Right atrium auricular region (tissue), 2 donors: ENCODE data around the gene RASAL2. TPM values are rescaled to one million over a fixed set of nuclear protein-coding genes. Genes with fewer than 3 reads are reported as not detected.

ENCODE experiments used
- DNase-seq: peaks from one replicate; pipeline ENCODE4 v3.0.0-alpha.2; 2019; ENCODE audit warnings: low spot score
- H3K27ac ChIP-seq, 2 donors: fragments of 200-600 bp; sonication (generic); 1 replicate in 1 of 2; 2 replicates in 1 of 2; pipeline ENCODE4 v1.5.1; 2016 to 2019
- H3K27me3 ChIP-seq, 2 donors: fragments of 200-600 bp; sonication (generic); one replicate each; pipeline versions ENCODE4 v1.5.1 to v1.6.0; 2017 to 2019
- H3K36me3 ChIP-seq: fragments of 200-600 bp; sonication (generic); one replicate; pipeline ENCODE4 v1.5.1; 2016
- H3K4me1 ChIP-seq, 2 donors: fragments of 200-600 bp; sonication (generic); one replicate each; pipeline versions ENCODE4 v1.5.1 to v1.6.0; 2017 to 2019
- H3K4me3 ChIP-seq, 2 donors: fragments of 200-600 bp; sonication (generic); 1 replicate in 1 of 2; 2 replicates in 1 of 2; pipeline ENCODE4 v1.5.1; 2017 to 2019; ENCODE audit warnings: mild to moderate bottlenecking in 1 of 2, moderate library complexity in 1 of 2
- H3K9me3 ChIP-seq, 2 donors: fragments of 200-600 bp; sonication (generic); one replicate each; pipeline ENCODE4 v1.5.1; 2019
- total RNA-seq, 2 donors: library from RNA; depleted of rRNA; stranded (reverse); fragments of >200 nt; gene quantifications; one replicate each; pipeline ENCODE4 v1.1.0, GENCODE V29; 2016
- TF ChIP-seq, protein P1 (sequence below), 2 donors: fragments of 200-600 bp; sonication (generic); IDR thresholded peaks; one replicate each; pipeline ENCODE4 v1.5.1; 2019; ENCODE audit warnings: antibody characterized with exemption in 2 of 2

RASAL2 gene
- total RNA-seq, 2 donors from 2014 or later, result 34.1 to 44.7 TPM

DNA sequence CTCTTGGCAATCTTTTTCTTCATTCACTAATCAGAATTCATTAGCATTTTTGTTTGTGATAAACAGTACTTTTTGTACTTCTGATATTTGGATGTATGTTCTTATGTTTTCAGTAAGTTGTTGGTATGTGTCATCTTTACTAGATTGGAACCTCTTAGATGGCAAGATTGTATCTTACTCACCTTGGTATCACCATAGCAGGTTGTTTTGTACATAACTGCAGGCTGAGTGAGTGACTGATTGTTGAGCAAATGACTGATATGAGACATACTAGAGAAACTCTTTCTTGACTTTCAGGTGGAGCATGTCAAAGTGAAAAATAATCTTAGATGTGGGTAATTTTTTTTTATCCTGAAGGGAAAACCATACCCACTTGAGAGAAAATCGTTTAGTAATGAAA, 229.2 kb downstream of the RASAL2 start:
- DNase-seq, result no peak
- H3K4me3 ChIP-seq, result no peak overlapping the region
- H3K27me3 ChIP-seq, result no peaks in the 10 kb centered on the region
- TF ChIP-seq, protein P1, sequence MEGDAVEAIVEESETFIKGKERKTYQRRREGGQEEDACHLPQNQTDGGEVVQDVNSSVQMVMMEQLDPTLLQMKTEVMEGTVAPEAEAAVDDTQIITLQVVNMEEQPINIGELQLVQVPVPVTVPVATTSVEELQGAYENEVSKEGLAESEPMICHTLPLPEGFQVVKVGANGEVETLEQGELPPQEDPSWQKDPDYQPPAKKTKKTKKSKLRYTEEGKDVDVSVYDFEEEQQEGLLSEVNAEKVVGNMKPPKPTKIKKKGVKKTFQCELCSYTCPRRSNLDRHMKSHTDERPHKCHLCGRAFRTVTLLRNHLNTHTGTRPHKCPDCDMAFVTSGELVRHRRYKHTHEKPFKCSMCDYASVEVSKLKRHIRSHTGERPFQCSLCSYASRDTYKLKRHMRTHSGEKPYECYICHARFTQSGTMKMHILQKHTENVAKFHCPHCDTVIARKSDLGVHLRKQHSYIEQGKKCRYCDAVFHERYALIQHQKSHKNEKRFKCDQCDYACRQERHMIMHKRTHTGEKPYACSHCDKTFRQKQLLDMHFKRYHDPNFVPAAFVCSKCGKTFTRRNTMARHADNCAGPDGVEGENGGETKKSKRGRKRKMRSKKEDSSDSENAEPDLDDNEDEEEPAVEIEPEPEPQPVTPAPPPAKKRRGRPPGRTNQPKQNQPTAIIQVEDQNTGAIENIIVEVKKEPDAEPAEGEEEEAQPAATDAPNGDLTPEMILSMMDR (IDR thresholded peaks at IDR 0.05), result no peak
- no peaks in the 10 kb centered on the region for H3K9me3 ChIP-seq
- H3K4me1 ChIP-seq, result no peaks in the 10 kb centered on the region
- no peaks in the 10 kb centered on the region for H3K36me3 ChIP-seq
- H3K27ac ChIP-seq, result no peak overlapping the region

- no peaks in the 10 kb centered on the region for H3K9me3 ChIP-seq
These were observed 230.1 kb downstream of the RASAL2 start for GRCh38 chr1:178324003-178324402.

GRCh38 chr1:178328728-178329127, 234.8 kb downstream of the RASAL2 start:
- Histone ChIP-seq H3K9me3 (no peaks in the 10 kb centered on the region), H3K27ac (no peak overlapping the region)
- TF ChIP-seq, protein P1 (IDR thresholded peaks at IDR 0.05), result no peak

More at GRCh38 chr1:178324003-178324402, 230.1 kb downstream of the RASAL2 start:
- Histone ChIP-seq H3K36me3 (no peaks in the 10 kb centered on the region), H3K4me3 (no peak overlapping the region), H3K27me3 (no peaks in the 10 kb centered on the region), H3K27ac (no peak overlapping the region), H3K4me1 (peaks cover 0 to 5% of the 10 kb centered on the region in 2 donors)
- TF ChIP-seq, protein P1 (IDR thresholded peaks at IDR 0.05), result no peak
- no peak for DNase-seq

GRCh38 chr1:178330153-178330552, 236.2 kb downstream of the RASAL2 start:
- DNase-seq, result no peak
- Histone ChIP-seq H3K36me3 (no peaks in the 10 kb centered on the region), H3K4me3 (no peak overlapping the region), H3K9me3 (no peaks in the 10 kb centered on the region), H3K27me3 (no peaks in the 10 kb centered on the region), H3K27ac (no peak overlapping the region), H3K4me1 (peaks cover 0 to 7% of the 10 kb centered on the region in 2 donors)
- TF ChIP-seq, protein P1 (IDR thresholded peaks at IDR 0.05), result no peak

More at GRCh38 chr1:178328728-178329127, 234.8 kb downstream of the RASAL2 start:
- no peak overlapping the region for H3K4me3 ChIP-seq
- DNase-seq, result no peak
- H3K36me3 ChIP-seq, result no peaks in the 10 kb centered on the region
- no peaks in the 10 kb centered on the region for H3K27me3 ChIP-seq
- peaks cover 0 to 7% of the 10 kb centered on the region in 2 donors for H3K4me1 ChIP-seq

GRCh38 chr1:178330848-178331497, 237.1 kb downstream of the RASAL2 start:
- H3K4me1 ChIP-seq, result peaks cover 0 to 7% of the 10 kb centered on the region in 2 donors
- no peak for DNase-seq
- H3K4me3 ChIP-seq, result no peak overlapping the region
- H3K9me3 ChIP-seq, result no peaks in the 10 kb centered on the region
- no peak overlapping the region for H3K27ac ChIP-seq
- no peaks in the 10 kb centered on the region for H3K36me3 ChIP-seq
- H3K27me3 ChIP-seq, result no peaks in the 10 kb centered on the region
- TF ChIP-seq, protein P1 (IDR thresholded peaks at IDR 0.05), result no peak

DNA sequence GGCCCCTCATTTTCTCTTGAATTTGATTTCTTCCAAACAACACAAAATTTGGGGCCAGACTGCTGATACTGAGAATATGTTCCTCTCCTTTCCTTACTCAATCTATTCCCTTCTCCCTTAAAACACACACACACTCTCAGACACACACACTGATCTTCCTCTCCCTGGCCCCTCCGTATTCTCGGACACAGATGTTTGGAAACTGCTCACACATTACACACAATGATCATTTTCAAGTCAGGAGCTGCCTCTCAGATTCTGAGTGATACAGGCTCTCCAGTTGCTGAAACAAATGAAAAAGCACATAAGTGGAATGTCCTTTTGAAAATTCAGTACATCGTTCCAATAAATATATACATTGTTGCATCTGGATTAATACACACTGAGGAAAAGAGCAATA, 241.5 kb downstream of the RASAL2 start:
- Histone ChIP-seq H3K4me1 (peaks cover 0 to 17% of the 10 kb centered on the region in 2 donors), H3K27ac (no peak overlapping the region)
- TF ChIP-seq, protein P1 (IDR thresholded peaks at IDR 0.05), result no peak

More for the DNA sequence above, 241.5 kb downstream of the RASAL2 start:
- Histone ChIP-seq H3K36me3 (no peaks in the 10 kb centered on the region), H3K4me3 (no peak overlapping the region), H3K9me3 (no peaks in the 10 kb centered on the region), H3K27me3 (no peaks in the 10 kb centered on the region)
- DNase-seq, result no peak
